Heart right ventricle (tissue), 16 donors: Measurements from ENCODE around the gene TCEA2. TPM values are rescaled to one million over a fixed set of nuclear protein-coding genes. Genes with fewer than 3 reads are reported as not detected.
A peak's percentile ranks its signal among the peaks of the same experiment; 100 is the strongest.
"Not testable (repeated sequence)": the region's sequence is repeated elsewhere in the genome, so short reads cannot be mapped to it uniquely, and the experiment has no call there.

ENCODE experiments used
- ATAC-seq, 8 donors: fragments of 200-7000 bp; cut with Tn5 transposase; one replicate each; pipeline ENCODE4 v1.9.1; 2020; ENCODE audit warnings: mild to moderate bottlenecking in 8 of 8, moderate library complexity in 8 of 8, moderate number of reproducible peaks in 1 of 8
- DNase-seq, 2 donors: peaks; one replicate each; pipeline ENCODE4 v3.0.0-alpha.2; 2020
- H3K27ac ChIP-seq, 10 donors: fragments of 200-600 bp; sonication (generic) in 2 of 10; one replicate each; pipeline versions ENCODE4 v1.5.0 to v1.8.0; 2020 to 2022; ENCODE audit warnings: mild to moderate bottlenecking in 3 of 10
- H3K27me3 ChIP-seq, 7 donors: fragments of 200-600 bp; one replicate each; pipeline ENCODE4 v1.8.0; 2021 to 2022; ENCODE audit warnings: mild to moderate bottlenecking in 2 of 7
- H3K36me3 ChIP-seq, 9 donors: fragments of 200-600 bp; sonication (generic) in 1 of 9; one replicate each; pipeline versions ENCODE4 v1.5.0 to v1.8.0; 2020 to 2022; ENCODE audit warnings: mild to moderate bottlenecking in 2 of 9
- H3K4me1 ChIP-seq, 9 donors: fragments of 200-600 bp; sonication (generic) in 1 of 9; one replicate each; pipeline versions ENCODE4 v1.5.0 to v1.8.0; 2020 to 2022; ENCODE audit warnings: mild to moderate bottlenecking in 4 of 9
- H3K4me3 ChIP-seq, 10 donors: fragments of 200-600 bp; sonication (generic) in 2 of 10; one replicate each; pipeline versions ENCODE4 v1.5.0 to v1.8.0; 2020 to 2022; ENCODE audit warnings: mild to moderate bottlenecking in 7 of 10, moderate library complexity in 2 of 10
- H3K9me3 ChIP-seq, 11 donors: fragments of 200-600 bp in 10 of 11; sonication (generic) in 2 of 11; one replicate each; pipeline versions ENCODE4 v1.5.0 to v1.8.0; 2013 to 2022; ENCODE audit warnings: mild to moderate bottlenecking in 2 of 11, control low read depth in 1 of 11, moderate library complexity in 1 of 11
- WGBS, 2 donors: extraction: QIAGEN DNeasy Blood & Tissue Kit; methylation state at CpG; one replicate each; pipeline ENCODE4 v1.1.7; 2013; ENCODE audit warnings: inconsistent platforms in 1 of 2; 5-methylcytosine and 5-hydroxymethylcytosine counted together
- intact Hi-C, 10 donors: fragments of 100-400 bp; cut with DNase I; formaldehyde crosslinking; loops; one replicate each; pipeline versions ENCODE4 v1.11.1 to v1.14.2; 2022
- polyA plus RNA-seq, 2 donors: library from polyadenylated mRNA; stranded (reverse); fragments of 200-250 nt; gene quantifications; one replicate each; pipeline ENCODE4 v1.2.3, GENCODE V29; 2013
- total RNA-seq, 10 donors: library from RNA; stranded (reverse); fragmentation: NEBNext Ultra II Directional in 3 of 10; extraction: Animal tissue kit (Norgen Biotek cat#: 25700) in 3 of 10; gene quantifications; one replicate each; pipeline versions ENCODE4 v1.2.1 to v1.2.4, GENCODE V29; 2021 to 2023
- TF ChIP-seq, protein P1 (sequence below), 9 donors: fragments of 200-600 bp; sonication (generic) in 2 of 9; IDR thresholded peaks; one replicate each; pipeline versions ENCODE4 v1.5.0 to v1.8.0; 2021 to 2022; ENCODE audit warnings: antibody characterized with exemption in 9 of 9, mild to moderate bottlenecking in 5 of 9, moderate library complexity in 1 of 9
- donor health status: Arrhythmogenic right ventricular cardiomyopathy.
- donor health status: ischemic (EF 13 %, LVEDD 7.1; RV severe dilation, severe dysfunction).
- donor health status: healthy with polysubstance abuse.
- donor health status: DM: no; HTN: yes; CAD: no.
- donor health status: DM: no; HTN: no; CAD: no.
- donor health status: ischemic (EF 25% LVEDD 6.9; RV normal size, moderate dysfunction).
- donor health status: ischemic (EF 25% LVEDD 5.7; RV mildly dilated, moderate dysfunction).
- donor health status: healthy.
- donor health status: DM: yes; HTN: yes; CAD: no.
- donor health status: Ischemic cardiomyopathy.
- donor health status: ischemic (EF 35%, LVEDD 5.7; RV mildly dilated, moderate dysfunction).
- donor health status: nonischemic (EF 11% LVEDD 7.7; RV severe dilation, severe dysfunction).
- donor health status: DM: yes; HTN: yes; CAD: no.
- donor health status: PGD.
- donor health status: ischemic (EF 29% LVEDD 5.4; RV normal size, mild dysfunction).
- donor health status: nonischemic (EF 23%, LVEDD 6.1; RV moderate dilation, normal function).

TCEA2 gene
- total and polyA plus RNA-seq, 12 donors, result 35.0 to 54.9 (median 44.9) TPM

DNA sequence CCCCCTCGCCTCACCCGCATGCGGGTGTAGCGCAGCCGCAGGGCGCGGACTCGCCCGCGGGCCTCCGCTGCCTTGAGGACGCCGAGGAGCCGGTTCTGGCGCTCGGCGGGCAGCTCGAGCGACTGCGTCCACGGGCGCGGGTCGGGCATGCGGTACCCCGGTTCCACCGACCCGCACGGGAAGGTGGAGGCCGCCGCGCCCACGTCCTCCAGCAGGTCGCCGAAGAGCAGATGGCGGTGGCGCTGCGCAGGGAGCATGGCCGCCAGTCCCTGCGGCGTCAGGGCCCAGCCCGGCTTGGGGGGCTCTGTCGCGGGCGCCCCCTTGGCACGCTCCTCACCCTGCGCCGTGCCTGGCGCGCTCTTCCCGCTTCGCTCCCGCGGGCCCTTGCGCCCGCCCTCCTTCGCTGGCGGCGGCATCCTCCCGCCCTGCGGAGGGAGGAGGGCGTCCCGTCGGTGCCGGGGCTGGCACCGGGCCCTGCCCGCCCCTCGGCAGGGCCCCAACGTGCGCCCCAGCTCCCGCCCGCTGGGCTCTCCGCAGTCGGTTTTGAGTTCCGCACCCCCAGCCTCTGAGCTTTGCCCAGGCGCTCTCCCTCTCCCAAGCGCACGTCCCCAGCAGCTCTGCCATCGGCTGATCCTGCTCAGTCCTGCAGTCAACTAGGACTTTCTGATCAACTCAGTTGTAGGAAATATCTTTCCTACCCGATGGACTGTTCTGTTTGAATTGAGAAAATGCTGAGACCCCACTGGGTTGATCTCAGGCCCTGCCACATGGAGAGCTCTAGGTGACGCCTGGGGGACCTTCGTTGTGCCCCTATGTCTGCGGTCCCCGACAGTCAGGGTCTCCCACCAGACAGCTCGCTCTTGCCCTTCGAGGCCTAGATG, 21.0 kb downstream of the TCEA2 start, which contains the start of gene LKAAEAR1:
LKAAEAR1 (minus strand) TSS at position 595 of the 881 bp plus-strand sequence; CDS start at position 416, 179 bp downstream.
- H3K27me3 ChIP-seq, result peaks cover 0 to 37% (median 30%) of the 10 kb centered on the region in 7 donors
- ATAC-seq (no peak), DNase-seq (no peak)
- peaks cover 0 to 3% (median 0%) of the 10 kb centered on the region in 11 donors for H3K9me3 ChIP-seq
- 3% methylated on average over 61 to 82 of the region's 86 CpGs for WGBS, 2 donors
- H3K4me3 ChIP-seq, result peak within 1 kb of the TSS; percentile 27 to 74 (median 62)
- peak within 1 kb of the TSS in 1 of 10 donors; percentile 14 for H3K27ac ChIP-seq
- H3K36me3 ChIP-seq, result no peaks in the 10 kb centered on the region
- TF ChIP-seq, protein P1, sequence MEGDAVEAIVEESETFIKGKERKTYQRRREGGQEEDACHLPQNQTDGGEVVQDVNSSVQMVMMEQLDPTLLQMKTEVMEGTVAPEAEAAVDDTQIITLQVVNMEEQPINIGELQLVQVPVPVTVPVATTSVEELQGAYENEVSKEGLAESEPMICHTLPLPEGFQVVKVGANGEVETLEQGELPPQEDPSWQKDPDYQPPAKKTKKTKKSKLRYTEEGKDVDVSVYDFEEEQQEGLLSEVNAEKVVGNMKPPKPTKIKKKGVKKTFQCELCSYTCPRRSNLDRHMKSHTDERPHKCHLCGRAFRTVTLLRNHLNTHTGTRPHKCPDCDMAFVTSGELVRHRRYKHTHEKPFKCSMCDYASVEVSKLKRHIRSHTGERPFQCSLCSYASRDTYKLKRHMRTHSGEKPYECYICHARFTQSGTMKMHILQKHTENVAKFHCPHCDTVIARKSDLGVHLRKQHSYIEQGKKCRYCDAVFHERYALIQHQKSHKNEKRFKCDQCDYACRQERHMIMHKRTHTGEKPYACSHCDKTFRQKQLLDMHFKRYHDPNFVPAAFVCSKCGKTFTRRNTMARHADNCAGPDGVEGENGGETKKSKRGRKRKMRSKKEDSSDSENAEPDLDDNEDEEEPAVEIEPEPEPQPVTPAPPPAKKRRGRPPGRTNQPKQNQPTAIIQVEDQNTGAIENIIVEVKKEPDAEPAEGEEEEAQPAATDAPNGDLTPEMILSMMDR (IDR thresholded peaks at IDR 0.05), result peak in 1 of 9 donors; percentile 1
- intact Hi-C loops, result loop anchor here in 5 of 10 donors (5.0 kb wide), 2 partner anchors 33 to 38 kb away; no protein-coding TSS in a partner anchor
- peaks cover 7 to 46% (median 26%) of the 10 kb centered on the region in 9 donors for H3K4me1 ChIP-seq

DNA sequence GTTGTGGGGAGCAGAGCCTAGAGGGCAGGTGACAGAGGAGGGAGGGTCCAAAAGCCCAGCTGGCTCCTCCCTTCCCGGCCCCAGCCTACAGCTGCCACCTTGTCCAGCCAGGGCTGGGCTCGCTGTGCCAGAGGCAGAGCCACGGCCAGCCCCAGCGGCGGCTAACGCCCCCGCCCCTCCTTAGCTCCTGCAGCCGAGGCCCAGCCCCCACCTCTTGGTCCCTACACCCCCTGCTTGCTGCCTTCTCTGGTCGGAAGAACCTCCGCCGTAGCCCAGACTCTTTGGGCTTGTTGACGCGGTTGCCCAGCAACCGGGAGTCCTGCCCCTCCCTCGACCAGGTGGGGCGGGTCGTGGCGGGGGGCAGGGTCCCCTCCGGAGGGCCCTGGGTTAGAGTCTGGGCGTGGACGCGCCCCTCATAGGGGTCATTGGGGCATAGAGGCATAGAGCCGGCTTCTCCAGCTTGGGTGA, 21.7 kb downstream of the TCEA2 start:
- H3K36me3 ChIP-seq, result no peaks in the 10 kb centered on the region
- ATAC-seq, result no peak
- no peak overlapping the region for H3K4me3 ChIP-seq
- no peak for DNase-seq
- H3K27ac ChIP-seq, result no peak overlapping the region
- intact Hi-C loops, result loop anchor here in 5 of 10 donors (5.0 kb wide), 2 partner anchors 33 to 38 kb away; no protein-coding TSS in a partner anchor
- H3K4me1 ChIP-seq, result peaks cover 6 to 42% (median 22%) of the 10 kb centered on the region in 9 donors
- H3K9me3 ChIP-seq, result peaks cover 0 to 3% (median 0%) of the 10 kb centered on the region in 11 donors
- H3K27me3 ChIP-seq, result peaks cover 0 to 39% (median 30%) of the 10 kb centered on the region in 7 donors
- 2 to 8% methylated on average over 23 of the region's 23 CpGs for WGBS, 2 donors
- TF ChIP-seq, protein P1 (IDR thresholded peaks at IDR 0.05), result no peak

DNA sequence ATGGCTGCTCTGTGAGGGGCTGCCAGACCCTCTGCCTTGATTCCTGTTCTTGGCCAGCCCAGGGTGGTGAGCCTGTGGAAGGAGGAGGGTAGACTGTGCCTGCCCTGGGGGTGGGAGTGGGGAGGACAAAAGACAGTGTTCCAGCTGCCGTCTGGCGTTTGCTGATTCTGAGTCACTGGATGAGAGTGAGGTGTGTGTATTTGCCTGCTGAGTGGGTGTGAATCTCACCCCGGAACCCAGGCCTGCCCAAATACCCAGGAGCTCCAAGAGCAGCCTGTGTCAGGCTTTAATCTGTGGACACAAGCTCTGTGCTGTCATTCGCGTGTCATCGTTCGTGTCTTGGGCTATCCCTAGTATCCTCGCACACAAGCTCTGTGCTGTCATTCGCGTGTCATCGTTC, 23.8 kb downstream of the TCEA2 start:
- intact Hi-C loops, result no loop called here
- WGBS, 2 donors, result 92% methylated on average over 8 of the region's 11 CpGs
- DNase-seq (no peak), ATAC-seq (no peak)
- Histone ChIP-seq H3K27me3 (peaks cover 0 to 42% (median 30%) of the 10 kb centered on the region in 7 donors), H3K27ac (no peak overlapping the region), H3K4me1 (peaks cover 6 to 28% (median 21%) of the 10 kb centered on the region in 9 donors), H3K4me3 (no peak overlapping the region), H3K9me3 (peaks cover 0 to 3% (median 0%) of the 10 kb centered on the region in 11 donors), H3K36me3 (no peaks in the 10 kb centered on the region)
- TF ChIP-seq, protein P1 (IDR thresholded peaks at IDR 0.05), result no peak

DNA sequence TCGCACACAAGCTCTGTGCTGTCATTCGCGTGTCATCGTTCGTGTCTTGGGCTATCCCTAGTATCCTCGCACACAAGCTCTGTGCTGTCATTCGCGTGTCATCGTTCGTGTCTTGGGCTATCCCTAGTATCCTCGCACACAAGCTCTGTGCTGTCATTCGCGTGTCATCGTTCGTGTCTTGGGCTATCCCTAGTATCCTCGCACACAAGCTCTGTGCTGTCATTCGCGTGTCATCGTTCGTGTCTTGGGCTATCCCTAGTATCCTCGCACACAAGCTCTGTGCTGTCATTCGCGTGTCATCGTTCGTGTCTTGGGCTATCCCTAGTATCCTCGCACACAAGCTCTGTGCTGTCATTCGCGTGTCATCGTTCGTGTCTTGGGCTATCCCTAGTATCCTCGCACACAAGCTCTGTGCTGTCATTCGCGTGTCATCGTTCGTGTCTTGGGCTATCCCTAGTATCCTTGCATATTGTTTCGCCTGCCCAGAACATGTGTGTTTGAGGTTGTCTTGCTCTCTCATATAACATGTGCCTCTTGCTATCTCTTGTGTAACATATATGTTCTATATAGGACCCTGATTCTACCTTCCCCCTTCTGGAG, 24.3 kb downstream of the TCEA2 start:
- 92 to 97% methylated on average over 6 of the region's 36 CpGs for WGBS, 2 donors
- ATAC-seq, DNase-seq, H3K27ac ChIP-seq, H3K36me3 ChIP-seq, intact Hi-C loops, H3K9me3 ChIP-seq, H3K4me3 ChIP-seq: not testable (repeated sequence)
- Histone ChIP-seq H3K4me1 (peaks cover 6 to 23% (median 16%) of the 10 kb centered on the region in 9 donors), H3K27me3 (peaks cover 0 to 42% (median 30%) of the 10 kb centered on the region in 7 donors)

DNA sequence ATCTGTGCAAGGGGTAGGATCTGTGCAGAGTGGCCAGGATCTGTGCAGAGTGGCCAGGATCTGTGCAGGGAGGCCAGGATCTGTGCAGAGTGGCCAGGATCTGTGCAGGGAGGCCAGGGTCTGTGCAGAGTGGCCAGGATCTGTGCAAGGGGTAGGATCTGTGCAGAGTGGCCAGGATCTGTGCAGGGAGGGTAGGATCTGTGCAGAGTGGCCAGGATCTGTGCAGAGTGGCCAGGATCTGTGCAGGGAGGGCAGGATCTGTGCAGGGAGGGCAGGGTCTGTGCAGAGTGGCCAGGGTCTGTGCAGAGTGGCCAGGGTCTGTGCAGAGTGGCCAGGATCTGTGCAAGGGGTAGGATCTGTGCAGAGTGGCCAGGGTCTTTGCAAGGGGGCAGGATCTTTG, 25.6 kb downstream of the TCEA2 start:
- peaks cover 0 to 42% (median 30%) of the 10 kb centered on the region in 7 donors for H3K27me3 ChIP-seq
- H3K36me3 ChIP-seq, ATAC-seq, H3K9me3 ChIP-seq, H3K4me3 ChIP-seq, DNase-seq, H3K27ac ChIP-seq, intact Hi-C loops: not testable (repeated sequence)
- peaks cover 0 to 13% (median 8%) of the 10 kb centered on the region in 9 donors for H3K4me1 ChIP-seq
